ENCODE data around the gene MYOM1.

The MYOM1 gene

DNA sequence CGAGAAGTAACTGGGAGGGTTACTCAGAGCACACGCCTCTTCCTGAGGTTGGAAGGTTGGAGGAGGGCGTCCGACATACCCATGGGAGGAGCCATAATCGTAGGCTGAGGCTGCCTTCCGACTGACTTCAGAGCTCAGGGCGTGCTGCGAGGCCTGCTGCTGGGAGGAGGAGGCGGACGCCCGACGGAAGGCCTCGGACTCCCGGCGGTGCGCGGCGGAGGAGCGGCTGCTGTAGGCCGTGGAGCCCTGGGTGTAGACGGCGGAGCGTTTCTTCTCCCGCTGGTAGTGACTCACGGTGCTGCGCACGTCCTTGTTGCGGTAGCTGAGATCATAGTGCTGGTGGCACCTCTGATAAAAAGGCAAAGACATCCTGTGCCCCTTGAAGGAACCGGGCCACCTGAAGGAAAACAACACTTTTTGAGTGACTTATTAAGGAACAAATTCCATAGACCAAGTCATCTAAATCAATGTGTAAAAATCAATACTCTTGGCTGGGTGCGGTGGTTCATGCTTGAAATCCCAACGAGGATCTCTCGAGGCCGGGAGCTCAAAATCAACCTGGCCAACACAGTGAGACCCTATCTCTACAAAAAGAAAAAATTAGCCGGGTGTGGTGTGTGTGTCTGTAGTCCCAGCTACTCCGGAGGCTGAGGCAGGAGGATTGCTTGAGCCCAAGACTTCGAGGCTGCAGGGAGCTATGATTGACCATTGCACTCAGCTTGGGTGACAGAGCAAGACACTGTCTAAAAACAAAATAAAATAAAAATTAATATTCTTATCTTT is 4.7 kb downstream of the MYOM1 start:
- no peaks in the 10 kb centered on the region for H3K27me3 ChIP-seq (replicated peaks; ENCODE audit: control insufficient read depth, insufficient read depth, low read length)
- TF ChIP-seq, protein P1, sequence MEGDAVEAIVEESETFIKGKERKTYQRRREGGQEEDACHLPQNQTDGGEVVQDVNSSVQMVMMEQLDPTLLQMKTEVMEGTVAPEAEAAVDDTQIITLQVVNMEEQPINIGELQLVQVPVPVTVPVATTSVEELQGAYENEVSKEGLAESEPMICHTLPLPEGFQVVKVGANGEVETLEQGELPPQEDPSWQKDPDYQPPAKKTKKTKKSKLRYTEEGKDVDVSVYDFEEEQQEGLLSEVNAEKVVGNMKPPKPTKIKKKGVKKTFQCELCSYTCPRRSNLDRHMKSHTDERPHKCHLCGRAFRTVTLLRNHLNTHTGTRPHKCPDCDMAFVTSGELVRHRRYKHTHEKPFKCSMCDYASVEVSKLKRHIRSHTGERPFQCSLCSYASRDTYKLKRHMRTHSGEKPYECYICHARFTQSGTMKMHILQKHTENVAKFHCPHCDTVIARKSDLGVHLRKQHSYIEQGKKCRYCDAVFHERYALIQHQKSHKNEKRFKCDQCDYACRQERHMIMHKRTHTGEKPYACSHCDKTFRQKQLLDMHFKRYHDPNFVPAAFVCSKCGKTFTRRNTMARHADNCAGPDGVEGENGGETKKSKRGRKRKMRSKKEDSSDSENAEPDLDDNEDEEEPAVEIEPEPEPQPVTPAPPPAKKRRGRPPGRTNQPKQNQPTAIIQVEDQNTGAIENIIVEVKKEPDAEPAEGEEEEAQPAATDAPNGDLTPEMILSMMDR (IDR thresholded peaks at IDR 0.05; ENCODE audit: insufficient read depth, low read length, poor library complexity, severe bottlenecking), result no peak
- no peaks in the 10 kb centered on the region for H3K36me3 ChIP-seq (ENCODE audit: control insufficient read depth, insufficient read depth, low read length)
- H3K4me3 ChIP-seq (replicated peaks; ENCODE audit: low read depth, low read length), result no peak overlapping the region
- DNase-seq (ENCODE audit: extremely low read depth, insufficient read length), result no peak

DNA sequence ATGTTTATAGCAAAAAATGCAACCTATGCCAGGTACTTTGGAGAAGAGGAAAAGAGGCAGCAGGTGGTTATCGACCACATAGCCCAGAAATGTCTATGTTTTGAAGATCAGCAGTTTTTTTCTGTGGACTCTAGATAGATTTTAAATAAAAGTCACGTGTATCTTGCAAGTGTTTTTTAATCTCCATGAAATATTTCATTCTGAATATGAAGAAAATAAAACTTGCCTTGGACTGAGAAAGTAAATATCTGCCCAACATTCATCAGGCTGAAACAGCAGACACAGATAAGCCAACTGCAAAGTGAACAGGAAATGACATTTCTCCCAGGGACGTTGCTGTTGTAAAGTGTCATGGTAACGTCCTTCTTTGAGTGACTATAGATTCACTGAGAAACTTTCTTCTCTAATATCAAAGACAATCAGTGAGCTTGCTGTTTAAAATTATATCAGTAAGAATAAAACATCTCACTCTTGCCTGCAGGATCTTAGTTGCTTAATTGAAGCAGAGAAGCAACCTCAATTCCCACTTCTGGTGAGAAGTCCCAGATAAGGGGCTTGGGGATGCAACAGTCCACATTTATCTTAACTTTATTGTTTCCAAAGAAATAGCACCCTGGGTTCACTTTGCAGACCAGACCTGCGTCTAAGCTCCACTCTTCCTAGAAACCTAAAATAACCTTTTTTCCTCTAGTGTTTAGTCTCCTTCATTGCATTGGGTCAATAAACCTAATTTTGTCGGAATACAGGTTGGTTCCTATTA is 6.3 kb downstream of the MYOM1 start:
- no peak overlapping the region for H3K4me3 ChIP-seq (replicated peaks; ENCODE audit: low read depth, low read length)
- no peaks in the 10 kb centered on the region for H3K36me3 ChIP-seq (ENCODE audit: control insufficient read depth, insufficient read depth, low read length)
- no peaks in the 10 kb centered on the region for H3K27me3 ChIP-seq (replicated peaks; ENCODE audit: control insufficient read depth, insufficient read depth, low read length)
- DNase-seq (ENCODE audit: extremely low read depth, insufficient read length), result no peak
- TF ChIP-seq, protein P1 (IDR thresholded peaks at IDR 0.05; ENCODE audit: insufficient read depth, low read length, poor library complexity, severe bottlenecking), result no peak

DNA sequence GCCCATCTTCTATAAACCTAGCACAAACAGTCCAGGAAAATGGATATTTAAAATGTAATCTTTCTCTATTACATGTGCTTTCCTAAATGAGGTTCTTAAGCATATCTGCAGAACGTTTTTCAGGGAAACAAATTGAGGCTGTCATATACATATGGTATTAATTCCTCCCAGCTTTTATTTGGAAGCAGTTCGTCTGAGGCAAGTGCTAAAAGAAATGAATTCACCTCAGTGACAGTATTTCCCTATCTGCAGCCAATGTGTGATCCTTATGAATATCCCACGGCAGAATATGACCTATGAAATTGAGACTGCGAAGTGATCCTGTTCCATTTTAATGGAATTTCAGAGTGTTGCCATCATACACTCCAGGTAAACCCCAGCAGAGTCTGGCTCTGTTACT is 7.1 kb downstream of the MYOM1 start:
- no peak overlapping the region for H3K4me3 ChIP-seq (replicated peaks; ENCODE audit: low read depth, low read length)
- no peaks in the 10 kb centered on the region for H3K27me3 ChIP-seq (replicated peaks; ENCODE audit: control insufficient read depth, insufficient read depth, low read length)
- H3K36me3 ChIP-seq (ENCODE audit: control insufficient read depth, insufficient read depth, low read length), result no peaks in the 10 kb centered on the region
- DNase-seq (ENCODE audit: extremely low read depth, insufficient read length), result no peak
- TF ChIP-seq, protein P1 (IDR thresholded peaks at IDR 0.05; ENCODE audit: insufficient read depth, low read length, poor library complexity, severe bottlenecking), result no peak

DNA sequence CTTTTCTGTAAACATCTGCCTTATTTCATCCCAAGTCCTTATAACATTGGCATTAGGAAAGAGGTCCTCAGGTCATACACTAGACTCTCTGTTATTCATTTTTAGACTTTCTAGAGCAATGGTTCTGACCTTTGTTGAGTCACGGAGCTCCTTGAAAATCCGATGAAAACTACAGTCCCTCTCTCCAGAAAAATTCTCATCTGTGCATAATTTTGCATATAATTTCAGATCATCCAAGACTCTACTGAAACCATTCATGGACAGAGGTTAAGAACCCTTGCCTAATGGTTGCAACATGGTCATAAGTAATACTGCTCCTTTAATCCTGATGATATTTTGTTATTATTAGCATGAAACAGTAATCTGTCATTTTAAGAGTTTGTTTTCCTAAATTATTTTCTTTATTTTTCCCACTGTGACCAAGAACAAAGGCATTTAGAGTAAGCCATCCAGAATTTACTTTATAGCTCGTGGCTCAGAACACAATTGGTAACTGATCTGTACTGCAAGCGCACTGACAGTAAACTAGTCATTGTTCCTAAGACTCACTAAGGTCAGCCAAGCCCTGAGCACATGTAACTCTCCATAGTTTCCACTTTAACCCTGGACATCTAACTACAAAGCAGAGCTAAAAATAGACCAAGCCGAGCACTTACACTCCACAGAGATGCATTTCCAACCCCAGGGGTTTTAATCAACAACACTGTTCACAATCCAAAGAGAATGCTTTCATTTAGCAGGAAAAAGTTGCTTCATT is 8.4 kb downstream of the MYOM1 start:
- TF ChIP-seq, protein P1 (IDR thresholded peaks at IDR 0.05; ENCODE audit: insufficient read depth, low read length, poor library complexity, severe bottlenecking), result no peak

DNA sequence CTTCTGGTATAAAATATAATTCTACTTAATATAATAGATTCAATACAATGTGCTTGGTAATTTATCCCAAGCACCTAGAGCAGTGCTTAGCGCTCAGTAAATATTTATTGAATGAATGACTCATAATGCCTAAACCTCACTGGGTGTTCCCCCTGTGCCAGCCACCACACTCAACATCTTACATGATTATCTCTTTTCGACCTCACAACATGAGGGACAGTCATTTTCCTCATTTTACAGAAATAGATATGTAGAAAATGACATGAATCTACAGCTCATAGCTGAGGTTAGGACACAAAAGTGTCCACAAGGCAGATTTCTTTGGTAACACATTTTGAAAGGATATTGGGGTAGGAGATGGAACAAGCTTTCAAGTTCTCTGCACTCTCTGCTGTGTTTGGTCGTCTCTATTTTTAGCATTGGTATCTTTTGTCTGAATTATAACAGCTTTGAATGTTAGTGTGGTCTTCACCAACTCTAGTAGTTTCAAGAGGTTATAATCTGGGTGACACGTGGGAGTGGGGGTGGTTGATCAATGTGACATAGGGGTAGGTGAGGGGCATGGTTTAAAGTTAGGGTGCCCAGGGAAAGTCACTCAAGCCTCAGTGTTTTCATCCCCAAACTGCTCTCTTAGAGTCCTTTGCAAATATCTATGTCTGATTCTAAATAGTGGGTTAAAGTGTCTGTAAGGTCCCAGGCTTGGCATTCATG is 9.8 kb downstream of the MYOM1 start:
- Histone ChIP-seq H3K27me3 (replicated peaks; ENCODE audit: control insufficient read depth, insufficient read depth, low read length) (no peaks in the 10 kb centered on the region), H3K36me3 (ENCODE audit: control insufficient read depth, insufficient read depth, low read length) (no peaks in the 10 kb centered on the region), H3K4me3 (replicated peaks; ENCODE audit: low read depth, low read length) (no peak overlapping the region)
- TF ChIP-seq, protein P1 (IDR thresholded peaks at IDR 0.05; ENCODE audit: insufficient read depth, low read length, poor library complexity, severe bottlenecking), result no peak
- DNase-seq (ENCODE audit: extremely low read depth, insufficient read length), result peak; percentile 18

More for the DNA sequence above, 8.4 kb downstream of the MYOM1 start:
- H3K27me3 ChIP-seq (replicated peaks; ENCODE audit: control insufficient read depth, insufficient read depth, low read length), result no peaks in the 10 kb centered on the region
- no peaks in the 10 kb centered on the region for H3K36me3 ChIP-seq (ENCODE audit: control insufficient read depth, insufficient read depth, low read length)
- H3K4me3 ChIP-seq (replicated peaks; ENCODE audit: low read depth, low read length), result no peak overlapping the region
- no peak for DNase-seq (ENCODE audit: extremely low read depth, insufficient read length)
